ENCODE results near the gene NUP214. TPM values are rescaled to one million over a fixed set of nuclear protein-coding genes. Genes with fewer than 3 reads are reported as not detected.

Gene NUP214
- total RNA-seq, 1 experiment from 2014 or later: 35.5 TPM

GRCh38 chr9:131273146-131273855 is 147.9 kb downstream of the NUP214 start:
- Histone ChIP-seq H3K27ac (ENCODE audit: low read depth, low read length) (no peak overlapping the region), H2AFZ (ENCODE audit: low read depth, low read length, poor library complexity, severe bottlenecking) (no peak overlapping the region), H3K27me3 (ENCODE audit: insufficient read depth, low read length) (no peaks in the 10 kb centered on the region), H3K36me3 (ENCODE audit: control insufficient read depth in 1 of 2, insufficient read depth in 2 of 2, low read length in 2 of 2) (no peaks in the 10 kb centered on the region), H3K9me2 (ENCODE audit: insufficient read depth) (no peaks in the 10 kb centered on the region), H4K20me1 (ENCODE audit: insufficient read depth) (no peaks in the 10 kb centered on the region), H3K9ac (ENCODE audit: low read length) (no peak overlapping the region), H3K4me1 (ENCODE audit: control insufficient read depth in 1 of 2, insufficient read depth in 2 of 2, low read length in 2 of 2) (peaks cover 0 to 3% of the 10 kb centered on the region in 2 experiments; a peak in 1 of 4 replicates), H3K9me3 (ENCODE audit: control insufficient read depth in 1 of 2, insufficient read depth in 1 of 2, low read depth in 1 of 2, low read length in 2 of 2) (no peaks in the 10 kb centered on the region), H3K4me2 (ENCODE audit: low read length) (no peak overlapping the region), H3K79me2 (ENCODE audit: insufficient read depth, low read length) (no peaks in the 10 kb centered on the region), H3K4me3 (replicated peaks in 1 of 2; ENCODE audit: low read depth in 1 of 2, low read length in 2 of 2) (no peak overlapping the region)
- CTCF ChIA-PET: no interaction called here
- intact Hi-C loops (cut with micrococcal nuclease): no loop called here
- no peak for DNase-seq (ENCODE audit: low read depth, low spot score)
- RAD21 ChIA-PET (ENCODE audit: low non-redundant PET in 1 of 2, low total read pairs in 2 of 2, uncharacterized antibody in 2 of 2, unreplicated experiment in 2 of 2): no interaction called here
- POLR2A ChIA-PET: no interaction called here
- no peak for ATAC-seq
- BruUV-seq (replicated peaks): no TSS peak
- TF ChIP-seq CEBPB (IDR thresholded peaks at IDR 0.05; ENCODE audit: low read depth) (no peak), ZFX (IDR thresholded peaks at IDR 0.05) (no peak), ZNF274 (IDR thresholded peaks at IDR 0.05; ENCODE audit: low read depth, low read length) (no peak), TCF7L2 (IDR thresholded peaks at IDR 0.05; ENCODE audit: borderline replicate concordance, extremely low read depth, insufficient read depth, insufficient read length) (no peak), CTCF (IDR thresholded peaks at IDR 0.05 in 2 of 3, conservative IDR thresholded peaks at IDR 0.05 in 1 of 3; ENCODE audit: borderline replicate concordance in 1 of 3, insufficient read depth in 1 of 3, low read depth in 2 of 3, low read length in 2 of 3) (no peak), SP1 (IDR thresholded peaks at IDR 0.05; ENCODE audit: low read depth) (no peak), YY1 (IDR thresholded peaks at IDR 0.05; ENCODE audit: extremely low read depth, insufficient replicate concordance, low read depth, low read length) (no peak)
